CD4-positive, alpha-beta T cell (primary cell): Measurements from ENCODE around the gene PLXNC1. TPM values are rescaled to one million over a fixed set of nuclear protein-coding genes. Genes with fewer than 3 reads are reported as not detected.

Experiments
- ATAC-seq: fragments of 200-7000 bp; cut with Tn5 transposase; one replicate; pipeline ENCODE4 v1.10.0; 2022; ENCODE audit warnings: mild to moderate bottlenecking; ENCODE audit not compliant: poor library complexity
- CTCF ChIA-PET: fragments of 350-600 bp; sonication (Branson Sonifier 250); formaldehyde crosslinking; loops from one replicate; lab custom pipeline; 2021; ENCODE audit warnings: antibody characterized with exemption, inconsistent platforms; lab: Charles Lee
- POLR2A ChIA-PET: fragments of 350-600 bp; sonication (Branson Sonifier 250); formaldehyde crosslinking; loops from one replicate; lab custom pipeline; 2021; ENCODE audit warnings: antibody characterized with exemption, inconsistent platforms; lab: Charles Lee
- DNase-seq, 14 experiments: peaks; one replicate each; pipeline ENCODE4 v3.0.0-alpha.2; 2013 to 2020; ENCODE audit warnings: mixed read lengths in 2 of 14
- H3K27ac ChIP-seq, 2 donors: one replicate each; pipeline versions ENCODE4 v1.5.1 to v1.7.0; 2013; ENCODE audit warnings: low read length in 2 of 2, low read depth in 1 of 2, mild to moderate bottlenecking in 1 of 2
- H3K27me3 ChIP-seq, 2 experiments: 1 replicate in 1 of 2; 2 replicates in 1 of 2; pipeline versions ENCODE4 v1.6.1 to v1.7.0; 2013; ENCODE audit warnings: low read length in 2 of 2, control low read depth in 1 of 2, mild to moderate bottlenecking in 1 of 2, moderate library complexity in 1 of 2; ENCODE audit not compliant: insufficient read depth in 2 of 2, control insufficient read depth in 1 of 2
- H3K36me3 ChIP-seq: one replicate; pipeline ENCODE4 v1.6.1; 2013; ENCODE audit warnings: low read length, control low read depth; ENCODE audit not compliant: insufficient read depth
- H3K4me1 ChIP-seq: one replicate; pipeline ENCODE4 v1.6.1; 2013; ENCODE audit warnings: low read length, control low read depth; ENCODE audit not compliant: insufficient read depth
- H3K4me3 ChIP-seq: one replicate; pipeline ENCODE4 v1.5.1; 2013; ENCODE audit warnings: mild to moderate bottlenecking, low read length, moderate library complexity
- H3K9me3 ChIP-seq, 2 experiments: 1 replicate in 1 of 2; 2 replicates in 1 of 2; pipeline versions ENCODE4 v1.6.1 to v1.7.0; 2013; ENCODE audit warnings: low read length in 2 of 2, mild to moderate bottlenecking in 2 of 2, control low read depth in 1 of 2, moderate library complexity in 1 of 2; ENCODE audit not compliant: control insufficient read depth in 1 of 2, insufficient read depth in 1 of 2
- H3K27ac Mint-ChIP-seq: one replicate; pipeline ENCODE4 v1.8.0; 2020; ENCODE audit warnings: mixed read lengths
- H3K27me3 Mint-ChIP-seq: one replicate; pipeline ENCODE4 v1.8.0; 2021; ENCODE audit warnings: mixed read lengths
- H3K36me3 Mint-ChIP-seq: one replicate; pipeline ENCODE4 v1.8.0; 2021; ENCODE audit warnings: low read depth, mixed read lengths
- H3K4me1 Mint-ChIP-seq: one replicate; pipeline ENCODE4 v1.8.0; 2021; ENCODE audit warnings: low read depth, mixed read lengths
- H3K4me3 Mint-ChIP-seq: one replicate; pipeline ENCODE4 v1.8.0; 2020; ENCODE audit warnings: mild to moderate bottlenecking, mixed read lengths
- H3K9me3 Mint-ChIP-seq: one replicate; pipeline ENCODE4 v1.8.0; 2020; ENCODE audit warnings: mixed read lengths
- intact Hi-C, 2 experiments: fragments of 100-400 bp; cut with DNase I in 1 of 2; cut with micrococcal nuclease in 1 of 2; formaldehyde crosslinking; loops; one replicate each; pipeline versions ENCODE4 v1.15.1 to v1.9.0; 2023 to 2025; cut with DNase I, micrococcal nuclease
- total RNA-seq, 174 experiments: library from RNA in 2 of 174; stranded (reverse) in 2 of 174; gene quantifications; one replicate each; pipeline ENCODE4 v1.2.3 and lab custom pipeline; 2021 to 2026
- TF ChIP-seq, protein P1 (sequence below): fragments of 200-600 bp; IDR thresholded peaks from one replicate; pipeline ENCODE4 v1.8.0; 2022; ENCODE audit warnings: antibody characterized with exemption, mild to moderate bottlenecking

Gene PLXNC1
- total RNA-seq, 2 experiments from 2014 or later, result 5.2 to 5.3 TPM

DNA sequence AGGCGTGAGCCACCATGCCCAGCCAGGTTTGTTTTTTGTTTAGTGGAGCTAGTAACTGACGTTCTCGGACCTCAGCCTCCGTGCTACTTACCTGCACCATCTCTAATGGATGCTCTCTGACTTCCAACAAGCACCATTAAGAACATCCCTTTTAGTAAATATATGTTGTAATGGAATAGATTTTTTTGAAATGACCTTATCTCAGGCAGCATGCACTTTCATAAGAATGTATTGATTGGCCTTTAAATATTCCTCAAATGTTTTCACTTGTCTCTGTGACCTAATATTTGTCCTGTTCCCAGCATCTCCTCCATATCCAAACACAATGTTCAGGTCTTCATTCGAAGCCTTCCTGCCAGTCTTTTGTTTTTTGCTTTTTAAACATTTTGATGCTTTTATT, 51.7 kb downstream of the PLXNC1 start:
- no peaks in the 10 kb centered on the region for H3K27me3 ChIP-seq
- no peaks in the 10 kb centered on the region for H3K27me3 Mint-ChIP-seq
- TF ChIP-seq, protein P1, sequence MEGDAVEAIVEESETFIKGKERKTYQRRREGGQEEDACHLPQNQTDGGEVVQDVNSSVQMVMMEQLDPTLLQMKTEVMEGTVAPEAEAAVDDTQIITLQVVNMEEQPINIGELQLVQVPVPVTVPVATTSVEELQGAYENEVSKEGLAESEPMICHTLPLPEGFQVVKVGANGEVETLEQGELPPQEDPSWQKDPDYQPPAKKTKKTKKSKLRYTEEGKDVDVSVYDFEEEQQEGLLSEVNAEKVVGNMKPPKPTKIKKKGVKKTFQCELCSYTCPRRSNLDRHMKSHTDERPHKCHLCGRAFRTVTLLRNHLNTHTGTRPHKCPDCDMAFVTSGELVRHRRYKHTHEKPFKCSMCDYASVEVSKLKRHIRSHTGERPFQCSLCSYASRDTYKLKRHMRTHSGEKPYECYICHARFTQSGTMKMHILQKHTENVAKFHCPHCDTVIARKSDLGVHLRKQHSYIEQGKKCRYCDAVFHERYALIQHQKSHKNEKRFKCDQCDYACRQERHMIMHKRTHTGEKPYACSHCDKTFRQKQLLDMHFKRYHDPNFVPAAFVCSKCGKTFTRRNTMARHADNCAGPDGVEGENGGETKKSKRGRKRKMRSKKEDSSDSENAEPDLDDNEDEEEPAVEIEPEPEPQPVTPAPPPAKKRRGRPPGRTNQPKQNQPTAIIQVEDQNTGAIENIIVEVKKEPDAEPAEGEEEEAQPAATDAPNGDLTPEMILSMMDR, result no peak
- H3K9me3 ChIP-seq, result no peaks in the 10 kb centered on the region
- no peak overlapping the region for H3K4me3 Mint-ChIP-seq
- no peak overlapping the region for H3K27ac Mint-ChIP-seq
- peaks cover 3% of the 10 kb centered on the region for H3K36me3 ChIP-seq
- POLR2A ChIA-PET, result interaction anchor here (0.6 to 1.0 kb wide), 2 partner anchors 18 to 66 kb away, joined by 3 read pairs; no protein-coding TSS in a partner anchor
- CTCF ChIA-PET, result interaction anchor here (1.0 to 1.4 kb wide), 2 partner anchors 11 to 51 kb away, joined by 3 read pairs; no protein-coding TSS in a partner anchor
- no peak overlapping the region for H3K4me3 ChIP-seq
- no peak overlapping the region for H3K27ac ChIP-seq
- H3K4me1 Mint-ChIP-seq, result peaks cover 28% of the 10 kb centered on the region
- peaks cover 13% of the 10 kb centered on the region for H3K36me3 Mint-ChIP-seq
- no peak for ATAC-seq
- intact Hi-C loops, result no loop called here
- no peak for DNase-seq
- H3K9me3 Mint-ChIP-seq, result no peaks in the 10 kb centered on the region
- H3K4me1 ChIP-seq, result peaks cover 15% of the 10 kb centered on the region

DNA sequence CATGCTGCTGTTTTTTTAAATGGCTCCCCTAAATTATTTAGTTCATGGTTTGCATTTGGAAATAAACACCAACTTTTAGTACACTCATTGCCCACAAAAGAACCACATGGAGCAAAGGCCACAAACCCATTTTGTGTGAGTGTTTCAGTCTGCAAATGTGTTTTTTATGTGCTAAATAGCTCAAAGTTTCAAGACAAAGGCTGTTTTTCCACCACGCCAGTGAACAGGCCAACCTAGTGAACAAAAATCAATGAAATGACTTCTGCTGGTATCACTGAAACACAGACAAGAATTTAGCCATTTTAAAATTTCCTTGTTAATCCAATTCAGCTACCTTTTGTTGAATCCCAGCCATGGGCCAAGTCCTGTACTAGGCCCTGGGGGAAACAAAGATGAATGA, 52.3 kb downstream of the PLXNC1 start:
- intact Hi-C loops, result no loop called here
- H3K27me3 Mint-ChIP-seq, result no peaks in the 10 kb centered on the region
- no peaks in the 10 kb centered on the region for H3K27me3 ChIP-seq
- peaks cover 21% of the 10 kb centered on the region for H3K4me1 ChIP-seq
- H3K36me3 Mint-ChIP-seq, result peaks cover 6% of the 10 kb centered on the region
- H3K27ac ChIP-seq, result no peak overlapping the region
- H3K27ac Mint-ChIP-seq, result no peak overlapping the region
- H3K4me3 Mint-ChIP-seq, result no peak overlapping the region
- ChIA-PET POLR2A (interaction anchor here (1.0 kb wide), 1 partner anchor 66 kb away, joined by 3 read pairs; no protein-coding TSS in a partner anchor), CTCF (interaction anchor here (1.0 to 1.4 kb wide), 2 partner anchors 11 to 52 kb away, joined by 3 read pairs; no protein-coding TSS in a partner anchor)
- peaks cover 33% of the 10 kb centered on the region for H3K4me1 Mint-ChIP-seq
- DNase-seq, result no peak
- no peaks in the 10 kb centered on the region for H3K9me3 ChIP-seq
- no peaks in the 10 kb centered on the region for H3K9me3 Mint-ChIP-seq
- no peak overlapping the region for H3K4me3 ChIP-seq
- TF ChIP-seq, protein P1, result no peak
- H3K36me3 ChIP-seq, result peaks cover 3% of the 10 kb centered on the region
- no peak for ATAC-seq

DNA sequence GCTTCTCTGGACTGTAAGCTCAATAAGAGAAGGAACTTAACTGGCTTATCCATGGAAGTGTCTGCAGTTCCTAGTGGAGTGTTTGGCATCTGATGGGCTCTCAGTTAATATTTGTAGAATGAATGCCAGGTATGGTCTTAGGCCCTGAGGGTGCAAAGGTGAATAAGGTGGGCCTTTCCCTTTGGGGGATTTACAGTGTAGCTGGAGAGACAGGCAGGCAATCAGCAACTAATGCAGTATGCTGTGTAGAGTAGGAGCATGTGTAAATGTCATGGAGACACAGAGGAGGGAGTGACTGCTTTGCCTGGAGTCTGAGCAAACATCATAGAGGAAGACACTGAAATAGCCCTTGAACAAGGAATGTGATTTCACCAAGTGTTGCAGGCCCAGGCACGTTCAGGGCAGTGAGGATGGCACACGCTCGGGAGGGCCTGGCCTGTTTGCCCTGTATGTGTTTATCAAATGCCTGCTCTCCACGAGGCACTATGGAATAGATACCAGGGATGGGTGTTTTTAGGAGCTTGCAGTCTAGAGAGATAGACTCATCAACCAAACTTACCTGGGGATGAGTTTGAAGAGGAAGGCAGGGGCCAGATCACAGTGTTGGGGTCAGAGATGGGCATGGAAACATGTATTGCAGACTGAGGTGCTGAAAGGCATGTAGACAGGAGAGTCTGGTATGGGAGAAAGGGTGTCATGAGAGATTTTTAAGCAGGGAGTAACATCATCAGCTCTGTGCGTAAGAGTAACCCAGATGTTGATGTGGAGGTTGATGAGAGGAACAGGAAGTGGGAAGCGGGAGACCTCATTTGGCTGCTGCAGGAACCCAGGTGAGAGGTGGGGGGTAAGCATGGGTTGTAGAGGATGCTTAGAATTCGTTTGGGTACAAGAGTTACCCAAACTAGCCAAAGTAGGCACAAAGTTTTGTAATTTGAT, 54.1 kb downstream of the PLXNC1 start:
- ChIA-PET POLR2A (interaction anchor here (0.7 to 1.4 kb wide), 2 partner anchors 54 to 60 kb away, joined by 3 to 4 read pairs; no protein-coding TSS in a partner anchor), CTCF (interaction anchor here (1.0 kb wide), 1 partner anchor 15 kb away, joined by 3 read pairs; no protein-coding TSS in a partner anchor)
- intact Hi-C loops, result no loop called here
- TF ChIP-seq, protein P1, result no peak
- H3K4me3 ChIP-seq, result no peak overlapping the region
- no peaks in the 10 kb centered on the region for H3K27me3 ChIP-seq
- ATAC-seq (no peak), DNase-seq (peak in 3 of 14 experiments; percentile 11 to 53 (median 18))
- Mint-ChIP-seq H3K9me3 (no peaks in the 10 kb centered on the region), H3K27me3 (no peaks in the 10 kb centered on the region), H3K4me1 (peaks cover 51% of the 10 kb centered on the region), H3K4me3 (no peak overlapping the region), H3K27ac (peak overlapping the region; percentile 2), H3K36me3 (peaks cover 4% of the 10 kb centered on the region)
- H3K4me1 ChIP-seq, result peaks cover 28% of the 10 kb centered on the region
- H3K9me3 ChIP-seq, result no peaks in the 10 kb centered on the region
- H3K27ac ChIP-seq, result no peak overlapping the region
- no peaks in the 10 kb centered on the region for H3K36me3 ChIP-seq
